ENCODE data around the gene NUMA1. TPM values are rescaled to one million over a fixed set of nuclear protein-coding genes. Genes with fewer than 3 reads are reported as not detected.

The NUMA1 gene
- total and polyA plus RNA-seq, 4 donors: 19.5 to 93.2 (median 42.1) TPM

- DNase-seq (ENCODE audit: low spot score): no peak
- H3K27ac ChIP-seq (ENCODE audit: low read depth in 1 of 2, low read length in 2 of 2): no peak overlapping the region
- WGBS: 89% methylated on average over 3 of the region's 3 CpGs
- no peak overlapping the region for H3K9ac ChIP-seq (ENCODE audit: low read depth in 1 of 2, low read length in 2 of 2)
- H3K36me3 ChIP-seq (ENCODE audit: control insufficient read depth in 4 of 4, insufficient read depth in 3 of 4, low read depth in 1 of 4, low read length in 3 of 4): peaks cover 0 to 7% (median 3%) of the 10 kb centered on the region in 4 donors
- no peak overlapping the region for H3K4me3 ChIP-seq (ENCODE audit: low read depth in 1 of 3, low read length in 3 of 3)
- TF ChIP-seq NR2F2 (IDR thresholded peaks at IDR 0.05) (peak; percentile 95), CTCF (IDR thresholded peaks at IDR 0.05; ENCODE audit: low read depth, low read length, missing input control) (no peak)
- H3K27me3 ChIP-seq (ENCODE audit: control insufficient read depth in 4 of 4, insufficient read depth in 4 of 4, low read length in 3 of 4): no peaks in the 10 kb centered on the region
- no peaks in the 10 kb centered on the region for H3K4me1 ChIP-seq (ENCODE audit: control insufficient read depth in 4 of 4, insufficient read depth in 4 of 4, low read length in 3 of 4)
- no peaks in the 10 kb centered on the region for H3K9me3 ChIP-seq (ENCODE audit: control insufficient read depth in 4 of 4, low read length in 3 of 4)
These were observed 31.4 kb downstream of the NUMA1 start for GRCh38 chr11:72048766-72049460.

- WGBS: 90% methylated on average over 5 of the region's 5 CpGs
- no peak overlapping the region for H3K4me3 ChIP-seq (ENCODE audit: low read depth in 1 of 3, low read length in 3 of 3)
- DNase-seq (ENCODE audit: low spot score): no peak
- peaks cover 0 to 14% (median 7%) of the 10 kb centered on the region in 4 donors for H3K4me1 ChIP-seq (ENCODE audit: control insufficient read depth in 4 of 4, insufficient read depth in 4 of 4, low read length in 3 of 4)
- no peaks in the 10 kb centered on the region for H3K9me3 ChIP-seq (ENCODE audit: control insufficient read depth in 4 of 4, low read length in 3 of 4)
- peaks cover 0 to 7% (median 3%) of the 10 kb centered on the region in 4 donors for H3K36me3 ChIP-seq (ENCODE audit: control insufficient read depth in 4 of 4, insufficient read depth in 3 of 4, low read depth in 1 of 4, low read length in 3 of 4)
- no peak overlapping the region for H3K9ac ChIP-seq (ENCODE audit: low read depth in 1 of 2, low read length in 2 of 2)
- no peak overlapping the region for H3K27ac ChIP-seq (ENCODE audit: low read depth in 1 of 2, low read length in 2 of 2)
- TF ChIP-seq FOXA1 (IDR thresholded peaks at IDR 0.05): no peak
- TF ChIP-seq YY1 (IDR thresholded peaks at IDR 0.05): no peak
- no peak for TF ChIP-seq JUND (IDR thresholded peaks at IDR 0.05)
- TF ChIP-seq ATF3 (IDR thresholded peaks at IDR 0.05): no peak
- no peak for TF ChIP-seq HNF4G (IDR thresholded peaks at IDR 0.05)
- no peak for TF ChIP-seq HNF4A (conservative IDR thresholded peaks at IDR 0.05)
- TF ChIP-seq CTCF (IDR thresholded peaks at IDR 0.05; ENCODE audit: low read depth, low read length, missing input control): no peak
- no peak for TF ChIP-seq RAD21 (IDR thresholded peaks at IDR 0.05)
- TF ChIP-seq REST (IDR thresholded peaks at IDR 0.05): no peak
- TF ChIP-seq TAF1 (conservative IDR thresholded peaks at IDR 0.05): no peak
- no peak for TF ChIP-seq SP1 (IDR thresholded peaks at IDR 0.05)
- no peak for TF ChIP-seq ZBTB33 (IDR thresholded peaks at IDR 0.05)
- no peak for TF ChIP-seq RXRA (IDR thresholded peaks at IDR 0.05)
- TF ChIP-seq GABPA (IDR thresholded peaks at IDR 0.05 in 1 of 2, conservative IDR thresholded peaks at IDR 0.05 in 1 of 2): no peak
- TF ChIP-seq NR2F2 (IDR thresholded peaks at IDR 0.05): no peak
- no peak for TF ChIP-seq MAX (IDR thresholded peaks at IDR 0.05)
- no peaks in the 10 kb centered on the region for H3K27me3 ChIP-seq (ENCODE audit: control insufficient read depth in 4 of 4, insufficient read depth in 4 of 4, low read length in 3 of 4)
These were observed 34.5 kb downstream of the NUMA1 start for GRCh38 chr11:72045849-72046248.

Measured in liver (tissue), 9 donors.